A549 (cell line): Measurements from ENCODE around the gene CMTM1.

ENCODE experiments used
- HMGXB4 ChIP-seq: fragments of 250-450 bp; sonication (Bioruptor Pico); IDR thresholded peaks from 2 replicates; pipeline ENCODE4 v1.5.0; 2021; ENCODE audit warnings: mild to moderate bottlenecking, moderate library complexity, borderline replicate concordance
- JUN ChIP-seq, 2 experiments: fragments of >200 bp; sonication (Bioruptor Twin); formaldehyde crosslinking; IDR thresholded peaks; 2 replicates in 1 of 2; 3 replicates in 1 of 2; pipeline ENCODE4 v1.6.1; 2016 to 2017

GRCh38 chr16:66592814-66593213 lies 26.6 kb downstream of the CMTM1 start:
- TF ChIP-seq HMGXB4 (no peak), JUN (IDR thresholded peaks at IDR 0.05) (no peak)
